Mucosa of rectum (tissue), 2 donors: ENCODE results near the gene MAP3K5.
"Not testable (repeated sequence)": the region's sequence is repeated elsewhere in the genome, so short reads cannot be mapped to it uniquely, and the experiment has no call there.

Experiments used
- H3K27ac ChIP-seq, 2 donors: one replicate each; pipeline ENCODE4 v1.7.0; 2013; ENCODE audit warnings: inconsistent platforms in 2 of 2, low read depth in 2 of 2, low read length in 2 of 2
- H3K27me3 ChIP-seq, 2 donors: one replicate each; pipeline ENCODE4 v1.7.0; 2013; ENCODE audit warnings: low read length in 2 of 2; ENCODE audit not compliant: control insufficient read depth in 2 of 2, insufficient read depth in 2 of 2
- H3K36me3 ChIP-seq, 2 donors: one replicate each; pipeline ENCODE4 v1.7.0; 2013; ENCODE audit warnings: low read length in 2 of 2; ENCODE audit not compliant: control insufficient read depth in 2 of 2, insufficient read depth in 2 of 2
- H3K4me1 ChIP-seq, 2 donors: one replicate each; pipeline ENCODE4 v1.7.0; 2013; ENCODE audit warnings: low read length in 2 of 2, mild to moderate bottlenecking in 1 of 2; ENCODE audit not compliant: control insufficient read depth in 2 of 2, insufficient read depth in 2 of 2
- H3K4me3 ChIP-seq, 2 donors: one replicate each; pipeline ENCODE4 v1.7.0; 2013; ENCODE audit warnings: low read length in 2 of 2
- H3K9ac ChIP-seq, 2 donors: one replicate each; pipeline ENCODE4 v1.7.0; 2013; ENCODE audit warnings: low read length in 2 of 2, low read depth in 1 of 2, mild to moderate bottlenecking in 1 of 2
- H3K9me3 ChIP-seq, 2 donors: one replicate each; pipeline ENCODE4 v1.7.0; 2013; ENCODE audit warnings: low read length in 2 of 2; ENCODE audit not compliant: control insufficient read depth in 2 of 2
- donor health status: healthy.
- donor health status: Normal muscosa, but diverticular disease.

Gene MAP3K5

DNA sequence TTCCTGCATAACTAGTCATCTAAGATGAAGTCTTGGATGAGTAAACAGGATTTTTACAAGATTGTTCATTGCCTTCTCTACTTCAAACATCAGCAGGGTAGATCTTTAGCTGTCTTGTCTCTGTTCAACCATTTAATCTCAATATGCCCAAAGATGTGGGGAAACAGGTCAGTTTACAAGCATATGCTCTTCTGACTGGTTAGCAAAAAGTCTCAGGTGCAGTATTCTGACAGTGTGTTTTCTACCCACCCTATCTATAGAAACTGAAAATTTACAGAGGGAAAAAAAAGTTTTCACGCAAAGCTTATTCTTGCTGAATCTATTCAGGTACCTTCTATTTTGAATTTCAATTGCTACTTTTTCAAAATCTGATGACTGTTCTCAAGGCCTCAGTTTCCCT is 29.0 kb downstream of the MAP3K5 start:
- peak overlapping the region in 1 of 2 donors; percentile 59 for H3K27ac ChIP-seq
- H3K9me3 ChIP-seq, result no peaks in the 10 kb centered on the region
- H3K36me3 ChIP-seq, result no peaks in the 10 kb centered on the region
- H3K4me3 ChIP-seq, result no peak overlapping the region
- H3K9ac ChIP-seq, result no peak overlapping the region
- no peaks in the 10 kb centered on the region for H3K27me3 ChIP-seq
- H3K4me1 ChIP-seq, result peaks cover 27 to 31% of the 10 kb centered on the region in 2 donors

DNA sequence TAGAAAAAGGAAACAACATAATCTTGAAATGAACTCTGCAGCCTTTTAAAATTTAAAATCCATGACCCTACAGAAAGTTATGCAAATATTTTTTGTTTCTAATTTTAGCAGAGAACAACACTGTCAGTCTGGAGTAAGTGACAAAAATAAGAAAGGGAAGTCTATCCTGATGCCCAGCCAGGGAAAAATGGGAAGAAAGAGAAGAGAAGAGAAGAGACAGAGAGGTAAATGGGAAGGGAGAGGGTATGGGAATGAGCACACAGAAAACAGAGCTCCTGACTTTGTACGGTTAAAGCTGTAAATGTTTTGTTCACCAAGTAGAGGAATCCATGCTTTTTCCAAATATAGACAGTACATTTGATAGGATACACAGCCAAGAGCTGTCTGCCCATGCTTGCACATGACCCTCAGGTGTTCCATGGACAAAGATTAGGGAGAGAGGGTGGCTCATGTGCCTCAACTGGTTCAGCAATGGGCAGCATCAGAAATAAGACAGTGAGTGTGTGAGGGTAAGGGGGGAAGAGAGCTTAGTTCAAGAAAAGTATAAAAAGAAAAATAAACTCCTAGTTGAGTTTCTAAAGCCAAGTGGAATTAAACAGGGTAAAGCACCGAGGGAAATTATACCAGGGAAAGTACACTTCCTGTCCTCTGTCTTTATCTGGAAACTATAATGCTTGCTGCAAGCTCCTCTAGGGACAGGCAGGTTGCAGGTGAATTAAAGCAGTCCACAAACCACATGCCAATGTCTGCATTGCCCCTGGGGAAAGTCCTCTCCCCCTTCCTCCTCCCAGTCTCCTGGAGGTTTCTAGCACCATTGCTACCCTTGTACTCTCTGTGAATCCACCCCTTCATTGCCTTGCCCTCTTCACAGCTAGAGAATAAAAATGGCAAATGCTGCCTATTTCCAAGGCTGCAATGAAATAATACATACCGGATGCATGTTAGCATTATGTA is 30.0 kb downstream of the MAP3K5 start:
- H3K27ac ChIP-seq, result peak overlapping the region; percentile 44 to 48
- no peaks in the 10 kb centered on the region for H3K9me3 ChIP-seq
- no peak overlapping the region for H3K9ac ChIP-seq
- no peaks in the 10 kb centered on the region for H3K27me3 ChIP-seq
- H3K4me1 ChIP-seq, result peaks cover 27 to 31% of the 10 kb centered on the region in 2 donors
- peak overlapping the region; percentile 19 to 37 for H3K4me3 ChIP-seq
- H3K36me3 ChIP-seq, result no peaks in the 10 kb centered on the region

DNA sequence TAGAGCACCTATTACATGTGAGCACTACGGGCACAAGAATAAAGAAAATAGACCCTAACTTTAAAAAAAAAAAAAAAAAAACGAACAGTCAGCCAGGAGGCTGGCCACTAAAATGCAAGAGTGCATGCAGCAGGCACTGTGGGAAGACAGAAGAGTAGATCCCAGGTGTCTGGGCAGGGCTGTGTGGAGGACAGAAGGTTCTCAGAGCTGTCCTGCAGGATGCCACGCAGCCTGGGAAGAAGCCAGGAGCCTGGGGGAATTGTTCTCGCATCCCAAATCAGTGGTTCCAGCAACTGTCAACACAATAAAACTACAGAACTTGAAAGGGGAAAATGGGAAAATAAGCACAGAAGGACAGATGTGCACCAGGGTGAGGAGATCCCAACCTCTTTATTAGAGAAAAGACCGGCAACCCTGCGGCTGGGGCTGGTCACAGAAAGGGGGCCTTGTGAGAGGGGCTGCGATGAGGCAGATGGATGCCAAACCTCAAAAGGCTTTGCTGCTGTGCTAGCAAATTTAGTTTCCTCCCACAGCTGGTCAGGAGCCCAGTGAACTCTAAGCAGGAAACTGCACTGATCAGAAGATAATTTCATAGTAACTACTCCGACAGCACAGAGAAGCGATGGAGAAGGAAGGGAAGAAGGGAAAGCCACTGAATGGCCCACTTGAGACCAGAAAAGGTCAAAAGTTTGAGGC is 30.9 kb downstream of the MAP3K5 start:
- H3K4me3 ChIP-seq, result peak overlapping the region; percentile 19 to 47
- H3K36me3 ChIP-seq, result no peaks in the 10 kb centered on the region
- no peaks in the 10 kb centered on the region for H3K27me3 ChIP-seq
- peaks cover 23 to 30% of the 10 kb centered on the region in 2 donors for H3K4me1 ChIP-seq
- peak overlapping the region in 1 of 2 donors; percentile 28 for H3K9ac ChIP-seq
- H3K9me3 ChIP-seq, result no peaks in the 10 kb centered on the region
- H3K27ac ChIP-seq, result peak overlapping the region; percentile 45 to 48

DNA sequence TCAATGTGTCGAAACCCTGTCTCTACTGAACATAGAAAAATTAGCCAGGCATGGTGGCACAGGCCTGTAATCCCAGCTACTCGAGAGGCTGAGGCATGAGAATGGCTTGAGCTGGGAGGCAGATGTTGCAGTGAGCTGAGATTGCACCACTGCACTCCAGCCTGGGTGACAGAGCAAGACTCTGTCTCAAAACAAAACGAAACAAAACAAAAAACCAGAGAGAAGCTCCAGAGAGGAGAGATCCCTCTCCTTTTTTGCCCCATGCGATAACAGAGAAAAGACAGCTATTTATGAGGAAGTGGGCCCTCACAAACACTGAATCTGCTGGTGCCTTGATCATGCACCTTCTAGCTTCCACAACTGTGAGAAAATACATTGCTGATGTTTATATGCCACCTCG is 31.5 kb downstream of the MAP3K5 start:
- not testable (repeated sequence) for H3K27me3 ChIP-seq, H3K36me3 ChIP-seq, H3K9me3 ChIP-seq, H3K9ac ChIP-seq
- Histone ChIP-seq H3K27ac (peak overlapping the region; percentile 45 to 48), H3K4me1 (peaks cover 23 to 26% of the 10 kb centered on the region in 2 donors), H3K4me3 (peak overlapping the region in 1 of 2 donors; percentile 47)

DNA sequence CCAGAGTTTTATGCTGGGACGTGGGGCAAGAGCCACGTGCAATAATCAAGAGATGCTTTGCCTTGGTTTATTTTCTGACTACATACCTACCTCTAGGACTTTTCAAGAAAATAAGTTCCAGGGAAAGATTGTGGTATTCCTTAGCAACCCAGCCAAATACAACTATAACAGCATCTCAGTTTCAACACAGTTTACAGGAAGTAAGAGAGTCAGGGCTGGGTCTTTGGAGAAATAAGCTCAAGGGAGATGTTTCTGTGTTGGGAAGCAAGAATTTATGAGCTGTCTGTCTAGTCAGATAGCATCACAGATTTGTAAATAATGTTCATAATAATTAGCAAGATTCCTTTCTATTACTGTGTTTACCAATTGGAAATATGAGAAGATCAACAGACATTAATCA is 35.1 kb downstream of the MAP3K5 start:
- Histone ChIP-seq H3K4me1 (peaks cover 16% of the 10 kb centered on the region in 2 donors), H3K4me3 (no peak overlapping the region), H3K9ac (no peak overlapping the region), H3K9me3 (no peaks in the 10 kb centered on the region), H3K27me3 (no peaks in the 10 kb centered on the region), H3K27ac (no peak overlapping the region), H3K36me3 (no peaks in the 10 kb centered on the region)

- H3K27me3 ChIP-seq, result no peaks in the 10 kb centered on the region
- no peak overlapping the region for H3K9ac ChIP-seq
- H3K36me3 ChIP-seq, result no peaks in the 10 kb centered on the region
- H3K4me3 ChIP-seq, result no peak overlapping the region
- no peak overlapping the region for H3K27ac ChIP-seq
- H3K4me1 ChIP-seq, result peaks cover 18 to 20% of the 10 kb centered on the region in 2 donors
- H3K9me3 ChIP-seq, result no peaks in the 10 kb centered on the region
Observed at GRCh38 chr6:136754820-136755219, 37.5 kb downstream of the MAP3K5 start.

DNA sequence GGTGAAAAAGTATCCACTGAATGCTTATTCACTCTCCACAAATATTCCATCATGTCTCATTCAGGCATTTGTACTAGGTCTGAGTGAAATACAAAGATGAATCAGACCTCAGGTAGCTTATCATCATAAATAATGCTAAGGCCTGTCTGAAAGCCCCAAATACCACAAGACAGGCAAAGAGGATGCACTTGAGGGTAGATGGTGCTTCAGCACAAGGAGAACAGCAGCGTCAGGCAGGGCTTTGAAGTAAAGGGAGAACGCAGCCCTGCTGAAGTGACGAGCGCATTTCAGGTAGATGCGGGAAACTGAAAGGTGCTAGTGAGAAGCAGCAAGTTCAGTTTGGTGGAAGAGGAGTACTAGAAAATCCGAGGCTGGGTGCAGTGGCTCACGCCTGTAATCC is 38.7 kb downstream of the MAP3K5 start:
- Histone ChIP-seq H3K27me3 (no peaks in the 10 kb centered on the region), H3K9me3 (no peaks in the 10 kb centered on the region), H3K36me3 (no peaks in the 10 kb centered on the region), H3K9ac (no peak overlapping the region), H3K4me1 (peaks cover 18 to 20% of the 10 kb centered on the region in 2 donors), H3K4me3 (no peak overlapping the region), H3K27ac (no peak overlapping the region)

DNA sequence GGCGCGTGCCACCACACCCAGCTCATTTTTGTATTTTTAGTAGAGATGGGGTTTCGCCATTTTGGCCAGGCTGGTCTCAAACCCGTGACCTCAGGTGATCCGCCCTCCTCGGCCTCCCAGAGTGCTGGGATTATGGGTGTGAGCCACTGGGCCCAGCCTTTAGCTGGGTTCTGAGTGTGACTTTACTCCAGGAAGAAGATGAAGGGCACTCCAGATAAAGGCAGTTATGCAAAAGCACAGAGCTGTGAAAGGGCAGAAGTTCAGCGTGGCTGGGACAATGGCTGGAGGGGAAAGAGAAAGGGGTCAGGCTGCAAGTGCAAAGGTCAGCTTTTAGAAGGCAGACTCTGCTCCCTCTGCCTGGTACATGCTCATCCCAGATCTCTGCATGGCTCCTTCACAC is 39.7 kb downstream of the MAP3K5 start:
- H3K27ac ChIP-seq, result peak overlapping the region; percentile 44 to 66

GRCh38 chr6:136751991-136752390 is 40.3 kb downstream of the MAP3K5 start:
- no peaks in the 10 kb centered on the region for H3K9me3 ChIP-seq
- peak overlapping the region in 1 of 2 donors; percentile 29 for H3K9ac ChIP-seq
- no peaks in the 10 kb centered on the region for H3K27me3 ChIP-seq
- peak overlapping the region in 1 of 2 donors; percentile 53 for H3K4me3 ChIP-seq
- peak overlapping the region; percentile 66 to 83 for H3K27ac ChIP-seq
- peaks cover 18 to 20% of the 10 kb centered on the region in 2 donors for H3K4me1 ChIP-seq
- no peaks in the 10 kb centered on the region for H3K36me3 ChIP-seq

More for the DNA sequence above, 39.7 kb downstream of the MAP3K5 start:
- Histone ChIP-seq H3K4me3 (no peak overlapping the region), H3K36me3 (no peaks in the 10 kb centered on the region), H3K9ac (no peak overlapping the region), H3K4me1 (peaks cover 18 to 20% of the 10 kb centered on the region in 2 donors), H3K27me3 (no peaks in the 10 kb centered on the region), H3K9me3 (no peaks in the 10 kb centered on the region)

DNA sequence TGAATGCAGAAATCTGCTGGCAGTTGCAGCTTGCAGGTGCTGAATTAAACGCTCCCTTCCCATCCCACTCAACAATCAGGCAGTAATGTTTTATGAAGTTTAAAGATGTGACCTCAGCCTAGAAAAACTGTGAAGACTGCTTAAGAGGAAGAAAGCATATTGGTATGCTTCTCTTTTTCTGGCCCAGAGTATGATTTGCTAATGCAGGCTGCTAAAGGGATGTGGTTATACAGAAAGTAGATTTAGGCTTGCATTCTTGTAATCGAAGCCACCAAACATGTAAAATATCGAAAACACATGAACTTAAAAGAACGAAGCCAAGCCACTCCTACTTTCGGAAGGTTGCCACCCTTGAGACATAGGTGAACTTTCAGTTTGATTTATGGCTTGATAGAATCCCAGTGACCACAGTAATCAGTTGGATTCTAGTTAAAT is 40.7 kb downstream of the MAP3K5 start:
- H3K9ac ChIP-seq, result no peak overlapping the region
- no peaks in the 10 kb centered on the region for H3K9me3 ChIP-seq
- H3K27me3 ChIP-seq, result no peaks in the 10 kb centered on the region
- no peaks in the 10 kb centered on the region for H3K36me3 ChIP-seq
- peak overlapping the region; percentile 53 for H3K4me3 ChIP-seq
- peaks cover 18 to 20% of the 10 kb centered on the region in 2 donors for H3K4me1 ChIP-seq
- peak overlapping the region; percentile 66 to 83 for H3K27ac ChIP-seq
